ENCODE measurements around the gene ABLIM2. TPM values are rescaled to one million over a fixed set of nuclear protein-coding genes. Genes with fewer than 3 reads are reported as not detected.

ABLIM2 gene
- total and polyA plus RNA-seq, 2 of the 13 experiments (the other 11 are each of a cell fraction or from before 2014, with no cell fraction given): 0.20 to 0.37 TPM

DNA sequence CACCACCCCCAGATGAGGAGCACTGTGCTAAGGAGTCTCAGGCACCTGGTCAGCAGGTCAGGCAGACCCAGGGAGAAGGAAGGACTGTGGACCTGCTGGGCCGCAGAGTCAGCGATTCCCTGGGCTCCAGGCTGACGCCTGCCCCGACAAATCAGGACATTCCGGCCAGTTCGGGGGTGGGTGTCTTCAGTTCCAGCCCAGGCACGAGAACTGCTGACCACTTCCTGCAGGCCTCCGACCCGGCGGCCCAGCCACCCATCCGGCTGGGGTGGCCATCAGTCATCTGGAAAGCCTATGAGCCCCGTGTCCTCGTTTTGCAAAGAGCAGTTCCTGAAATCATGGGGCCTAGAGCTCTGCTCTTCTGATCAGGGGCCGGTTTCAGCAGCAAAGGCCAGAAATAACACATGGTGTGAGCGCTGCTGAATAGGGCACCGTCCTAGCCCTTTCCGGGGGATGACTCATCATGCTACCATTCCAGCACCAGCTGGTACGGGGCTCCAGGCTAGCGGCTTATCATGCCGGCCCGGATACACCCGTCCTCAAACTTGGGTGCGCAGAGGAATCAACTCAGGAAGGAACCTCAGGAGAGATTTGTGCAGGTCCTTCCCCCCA, 32.6 kb upstream of the ABLIM2 start (continued):
- 0 out of 2 replicates have a peak, but pooled peaks have one; percentile 43 for TF ChIP-seq SPEN (CRISPR knock-in tag; IDR thresholded peaks at IDR 0.05; ENCODE audit: low read depth)
- no peak for TF ChIP-seq CBX1 (IDR thresholded peaks at IDR 0.05; ENCODE audit: low read depth)
- no peak for TF ChIP-seq MTA3 (CRISPR knock-in tag; IDR thresholded peaks at IDR 0.05)
- TF ChIP-seq ZNF451 (CRISPR knock-in tag; IDR thresholded peaks at IDR 0.05): no peak
- peak; percentile 78; the same call in 1 of the 2 replicates for TF ChIP-seq ETV5 (CRISPR knock-in tag; IDR thresholded peaks at IDR 0.05; ENCODE audit: borderline replicate concordance)
- TF ChIP-seq, protein P1, sequence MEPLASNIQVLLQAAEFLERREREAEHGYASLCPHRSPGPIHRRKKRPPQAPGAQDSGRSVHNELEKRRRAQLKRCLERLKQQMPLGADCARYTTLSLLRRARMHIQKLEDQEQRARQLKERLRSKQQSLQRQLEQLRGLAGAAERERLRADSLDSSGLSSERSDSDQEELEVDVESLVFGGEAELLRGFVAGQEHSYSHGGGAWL (CRISPR knock-in tag; IDR thresholded peaks at IDR 0.05): no peak
- TF ChIP-seq, protein P2, sequence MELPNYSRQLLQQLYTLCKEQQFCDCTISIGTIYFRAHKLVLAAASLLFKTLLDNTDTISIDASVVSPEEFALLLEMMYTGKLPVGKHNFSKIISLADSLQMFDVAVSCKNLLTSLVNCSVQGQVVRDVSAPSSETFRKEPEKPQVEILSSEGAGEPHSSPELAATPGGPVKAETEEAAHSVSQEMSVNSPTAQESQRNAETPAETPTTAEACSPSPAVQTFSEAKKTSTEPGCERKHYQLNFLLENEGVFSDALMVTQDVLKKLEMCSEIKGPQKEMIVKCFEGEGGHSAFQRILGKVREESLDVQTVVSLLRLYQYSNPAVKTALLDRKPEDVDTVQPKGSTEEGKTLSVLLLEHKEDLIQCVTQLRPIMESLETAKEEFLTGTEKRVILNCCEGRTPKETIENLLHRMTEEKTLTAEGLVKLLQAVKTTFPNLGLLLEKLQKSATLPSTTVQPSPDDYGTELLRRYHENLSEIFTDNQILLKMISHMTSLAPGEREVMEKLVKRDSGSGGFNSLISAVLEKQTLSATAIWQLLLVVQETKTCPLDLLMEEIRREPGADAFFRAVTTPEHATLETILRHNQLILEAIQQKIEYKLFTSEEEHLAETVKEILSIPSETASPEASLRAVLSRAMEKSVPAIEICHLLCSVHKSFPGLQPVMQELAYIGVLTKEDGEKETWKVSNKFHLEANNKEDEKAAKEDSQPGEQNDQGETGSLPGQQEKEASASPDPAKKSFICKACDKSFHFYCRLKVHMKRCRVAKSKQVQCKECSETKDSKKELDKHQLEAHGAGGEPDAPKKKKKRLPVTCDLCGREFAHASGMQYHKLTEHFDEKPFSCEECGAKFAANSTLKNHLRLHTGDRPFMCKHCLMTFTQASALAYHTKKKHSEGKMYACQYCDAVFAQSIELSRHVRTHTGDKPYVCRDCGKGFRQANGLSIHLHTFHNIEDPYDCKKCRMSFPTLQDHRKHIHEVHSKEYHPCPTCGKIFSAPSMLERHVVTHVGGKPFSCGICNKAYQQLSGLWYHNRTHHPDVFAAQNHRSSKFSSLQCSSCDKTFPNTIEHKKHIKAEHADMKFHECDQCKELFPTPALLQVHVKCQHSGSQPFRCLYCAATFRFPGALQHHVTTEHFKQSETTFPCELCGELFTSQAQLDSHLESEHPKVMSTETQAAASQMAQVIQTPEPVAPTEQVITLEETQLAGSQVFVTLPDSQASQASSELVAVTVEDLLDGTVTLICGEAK (IDR thresholded peaks at IDR 0.05): no peak
- TF ChIP-seq, protein P2 (CRISPR knock-in tag; IDR thresholded peaks at IDR 0.05): no peak
- no peak for TF ChIP-seq ZNF20 (CRISPR knock-in tag; IDR thresholded peaks at IDR 0.05)
- no peak for TF ChIP-seq ZFP41 (CRISPR knock-in tag; IDR thresholded peaks at IDR 0.05; ENCODE audit: borderline replicate concordance)
- TF ChIP-seq ZMYM2 (CRISPR knock-in tag; IDR thresholded peaks at IDR 0.05): no peak; the same call in 1 of the 2 replicates
- TF ChIP-seq HES4 (CRISPR knock-in tag; IDR thresholded peaks at IDR 0.05; ENCODE audit: borderline replicate concordance): no peak
- no peak for TF ChIP-seq TBL1XR1 (IDR thresholded peaks at IDR 0.05; ENCODE audit: borderline replicate concordance, low read length, partially characterized antibody)
- TF ChIP-seq PHB2 (IDR thresholded peaks at IDR 0.05; ENCODE audit: partially characterized antibody): no peak
- no peak for TF ChIP-seq ZNF547 (CRISPR knock-in tag; IDR thresholded peaks at IDR 0.05)
- no peak for TF ChIP-seq EED (CRISPR knock-in tag; IDR thresholded peaks at IDR 0.05)
- TF ChIP-seq PLRG1 (conservative IDR thresholded peaks at IDR 0.05): no peak
- TF ChIP-seq KDM3A (CRISPR knock-in tag; IDR thresholded peaks at IDR 0.05; ENCODE audit: low read depth): no peak
- no peak for TF ChIP-seq ZNF446 (CRISPR knock-in tag; IDR thresholded peaks at IDR 0.05)
- TF ChIP-seq, protein P3, sequence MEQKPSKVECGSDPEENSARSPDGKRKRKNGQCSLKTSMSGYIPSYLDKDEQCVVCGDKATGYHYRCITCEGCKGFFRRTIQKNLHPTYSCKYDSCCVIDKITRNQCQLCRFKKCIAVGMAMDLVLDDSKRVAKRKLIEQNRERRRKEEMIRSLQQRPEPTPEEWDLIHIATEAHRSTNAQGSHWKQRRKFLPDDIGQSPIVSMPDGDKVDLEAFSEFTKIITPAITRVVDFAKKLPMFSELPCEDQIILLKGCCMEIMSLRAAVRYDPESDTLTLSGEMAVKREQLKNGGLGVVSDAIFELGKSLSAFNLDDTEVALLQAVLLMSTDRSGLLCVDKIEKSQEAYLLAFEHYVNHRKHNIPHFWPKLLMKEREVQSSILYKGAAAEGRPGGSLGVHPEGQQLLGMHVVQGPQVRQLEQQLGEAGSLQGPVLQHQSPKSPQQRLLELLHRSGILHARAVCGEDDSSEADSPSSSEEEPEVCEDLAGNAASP (CRISPR knock-in tag; IDR thresholded peaks at IDR 0.05; ENCODE audit: borderline replicate concordance): no peak
- no peak for TF ChIP-seq U2AF1 (optimal IDR thresholded peaks at IDR 0.05; ENCODE audit: low read depth, low read length)
- TF ChIP-seq HNRNPL (IDR thresholded peaks at IDR 0.05; ENCODE audit: low read depth, low read length): no peak

Measured in HepG2 (cell line).